ENCODE results near the gene FADS3.
"Not testable (repeated sequence)": the region's sequence is repeated elsewhere in the genome, so short reads cannot be mapped to it uniquely, and the experiment has no call there.

Gene FADS3

GRCh38 chr11:61896665-61897386, 5.5 kb upstream of the FADS3 start:
- DNase-seq = no peak

- DNase-seq = no peak
Measured at GRCh38 chr11:61895718-61896059, 4.3 kb upstream of the FADS3 start.

- no peak for DNase-seq
Measured at GRCh38 chr11:61895046-61895717, 3.8 kb upstream of the FADS3 start.

DNA sequence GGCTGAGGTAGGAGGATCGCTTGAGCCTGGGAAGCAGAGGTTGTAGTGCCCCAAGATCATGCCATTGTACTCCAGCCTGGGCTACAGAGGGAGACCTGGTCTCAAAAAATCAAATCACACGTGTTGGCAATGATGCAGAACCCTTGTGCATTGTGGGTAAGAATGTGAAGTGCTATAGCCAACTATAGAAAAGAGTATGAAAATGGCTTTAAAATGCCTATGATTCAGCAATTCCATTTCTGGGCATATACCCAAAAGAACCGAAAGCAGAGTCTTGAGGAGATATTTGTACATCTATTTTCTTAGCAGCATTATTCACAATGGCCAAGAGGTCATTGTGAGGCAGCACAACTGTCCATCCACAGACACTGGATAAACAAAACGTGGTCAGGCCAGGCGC, 2.6 kb upstream of the FADS3 start:
- no peak for DNase-seq

GRCh38 chr11:61892085-61892370, 683 bp upstream of the FADS3 start:
- no peak for DNase-seq

DNA sequence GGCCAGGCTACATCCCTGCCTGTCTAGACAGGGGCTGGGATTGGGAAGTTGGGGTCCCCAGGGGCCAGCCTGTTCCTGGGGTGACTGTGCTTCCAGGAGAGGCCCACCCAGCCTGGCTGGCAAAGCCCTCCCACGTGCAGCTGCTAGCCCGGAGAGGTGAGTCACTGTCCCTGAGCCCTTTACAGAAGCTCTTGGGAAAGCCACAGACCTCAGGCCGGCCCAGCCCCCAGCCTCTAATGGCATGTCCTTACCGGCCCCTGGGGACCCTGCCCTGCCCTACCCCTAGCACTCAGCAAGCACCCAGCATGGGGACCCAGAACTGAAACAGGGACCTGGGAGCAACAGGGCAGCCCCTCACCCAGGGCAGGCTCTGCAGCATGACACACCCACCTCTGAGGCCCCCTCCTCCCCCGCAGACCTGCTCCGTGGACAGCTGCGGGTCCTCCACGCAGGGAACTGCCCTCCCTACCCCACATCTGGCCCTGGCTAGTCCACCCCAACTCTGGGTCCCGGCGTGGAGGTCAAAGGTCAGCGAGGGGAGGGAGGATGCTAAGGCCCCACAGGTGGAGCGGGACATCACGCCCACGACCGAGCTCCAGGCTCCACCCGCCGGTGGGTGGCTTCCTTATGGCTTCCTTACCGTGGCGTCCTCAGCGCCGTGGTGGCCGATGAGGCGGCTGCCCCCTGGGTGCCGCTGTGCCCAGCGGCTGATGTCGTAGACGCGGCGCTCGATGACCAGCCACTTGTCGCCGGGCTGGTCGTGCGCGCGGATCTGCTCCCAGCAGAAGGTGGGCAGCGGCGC, 615 bp downstream of the FADS3 start:
- no peak for DNase-seq

GRCh38 chr11:61889831-61890230, 1.5 kb downstream of the FADS3 start:
- DNase-seq = no peak

- no peak for DNase-seq
Measured at GRCh38 chr11:61888590-61888989, 2.8 kb downstream of the FADS3 start.

DNA sequence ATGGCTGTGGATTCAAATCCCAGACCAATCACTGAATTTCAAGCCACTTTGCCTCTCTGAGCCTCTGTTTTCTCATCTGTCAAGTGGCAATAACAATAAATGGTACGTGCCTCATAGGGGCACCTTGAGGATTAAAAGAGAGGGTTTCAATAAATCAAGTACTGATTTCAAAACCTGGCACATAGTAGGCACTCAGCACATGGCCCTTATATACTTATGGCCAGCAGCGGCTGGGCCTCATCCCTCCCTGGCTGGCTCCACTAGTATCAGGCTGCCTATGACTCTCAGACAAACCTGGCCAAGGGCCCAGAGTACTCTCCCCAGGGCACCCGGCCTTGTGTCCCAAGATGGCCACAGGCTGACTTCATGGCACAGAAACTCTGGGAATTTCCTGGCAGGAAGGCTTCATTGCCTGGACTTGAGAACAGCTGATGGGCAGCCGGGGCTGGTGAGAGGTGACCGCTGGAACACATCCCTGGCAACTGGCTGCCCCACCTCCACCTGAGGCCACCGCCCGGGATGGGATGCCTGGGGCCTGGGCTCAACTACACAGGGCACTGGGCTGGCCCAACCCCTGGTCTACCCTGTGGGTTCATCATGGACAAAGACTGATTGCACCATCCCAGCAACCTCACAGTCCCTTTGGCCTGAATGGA, 3.4 kb downstream of the FADS3 start:
- DNase-seq = no peak

GRCh38 chr11:61886643-61887042, 4.7 kb downstream of the FADS3 start:
- DNase-seq = no peak

DNA sequence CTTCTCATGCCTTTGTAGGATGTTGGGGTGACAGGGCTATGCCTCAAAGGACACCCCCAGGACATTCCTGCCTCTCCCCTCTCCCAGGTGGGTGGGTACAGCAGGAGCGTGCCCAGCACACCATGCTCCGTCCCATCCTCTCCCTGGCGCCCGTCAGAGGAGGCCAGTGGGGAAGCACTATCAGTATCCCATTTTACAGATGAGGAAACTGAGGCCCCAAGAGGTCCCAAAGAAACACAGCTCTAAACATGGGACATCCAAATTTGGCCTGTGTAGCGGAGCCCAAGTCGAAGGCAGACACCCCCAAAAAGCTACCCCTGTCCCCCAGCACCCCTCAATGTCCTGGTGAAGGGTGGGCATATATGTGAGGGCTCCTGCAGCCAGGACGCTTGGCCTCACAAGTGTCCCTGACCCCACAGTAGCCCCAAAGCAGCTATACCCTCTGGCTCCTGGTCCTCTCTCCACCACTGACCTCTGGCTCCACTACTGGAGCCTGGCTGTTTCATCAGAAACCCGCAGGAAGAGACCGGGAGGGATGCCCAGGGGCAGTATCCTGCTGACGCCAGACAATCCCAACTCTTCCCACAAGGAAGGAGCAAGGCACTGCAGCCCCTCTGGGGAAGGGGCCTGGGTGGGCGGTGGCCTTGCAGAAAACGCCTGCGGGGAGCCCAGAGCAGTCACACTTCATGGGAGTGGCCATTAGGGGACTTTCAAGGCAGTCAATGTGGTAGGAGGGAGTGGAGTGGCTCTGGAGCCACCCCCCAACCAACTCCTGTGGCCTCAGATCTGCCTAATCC, 5.4 kb downstream of the FADS3 start:
- no peak for DNase-seq

DNA sequence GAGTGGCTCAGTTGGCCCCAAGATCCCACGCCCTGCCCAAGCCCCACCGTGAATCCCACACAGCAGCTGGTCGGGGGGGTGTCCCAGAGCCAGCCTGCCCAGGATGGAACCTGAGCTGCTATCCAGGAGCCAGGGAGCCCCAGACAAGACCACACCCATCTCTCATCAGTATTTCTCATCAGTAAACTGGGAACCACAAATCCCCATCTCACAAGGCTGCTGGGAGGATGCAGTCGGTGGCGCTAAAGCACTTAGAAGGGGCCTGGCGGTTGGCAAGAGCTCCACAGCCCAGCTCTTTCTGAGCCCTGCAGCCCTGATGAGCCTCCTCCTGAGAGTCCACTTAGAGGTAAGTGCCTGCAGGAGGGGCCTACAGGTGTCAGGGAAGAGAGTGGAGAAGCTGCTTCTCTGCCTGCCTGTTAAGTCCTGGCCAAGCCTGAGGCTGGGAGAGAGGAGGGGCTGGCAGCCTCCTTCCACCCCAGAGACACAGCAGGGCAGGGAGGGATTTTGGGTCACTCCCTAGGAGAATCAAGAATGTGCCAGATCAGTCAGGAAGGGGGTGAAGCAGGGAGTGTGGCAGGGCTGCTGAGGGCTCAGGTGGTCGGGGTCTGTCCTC, 6.1 kb downstream of the FADS3 start:
- no peak for DNase-seq

- no peak for DNase-seq
Measured at GRCh38 chr11:61883947-61884346, 7.4 kb downstream of the FADS3 start.

GRCh38 chr11:61883327-61883726, 8.0 kb downstream of the FADS3 start:
- DNase-seq = no peak

- DNase-seq = no peak
Measured at GRCh38 chr11:61882879-61883278, 8.5 kb downstream of the FADS3 start.

GRCh38 chr11:61882267-61882666, 9.1 kb downstream of the FADS3 start:
- not testable (repeated sequence) for DNase-seq

GRCh38 chr11:61881397-61881796, 9.9 kb downstream of the FADS3 start:
- DNase-seq = no peak

- no peak for DNase-seq
Measured at GRCh38 chr11:61880454-61880853, 10.9 kb downstream of the FADS3 start.

- DNase-seq = no peak
Measured at GRCh38 chr11:61880031-61880430, 11.3 kb downstream of the FADS3 start.

GRCh38 chr11:61879152-61879551, 12.2 kb downstream of the FADS3 start:
- no peak for DNase-seq

- no peak for DNase-seq
Measured at GRCh38 chr11:61875698-61876097, 15.6 kb downstream of the FADS3 start.

DNA sequence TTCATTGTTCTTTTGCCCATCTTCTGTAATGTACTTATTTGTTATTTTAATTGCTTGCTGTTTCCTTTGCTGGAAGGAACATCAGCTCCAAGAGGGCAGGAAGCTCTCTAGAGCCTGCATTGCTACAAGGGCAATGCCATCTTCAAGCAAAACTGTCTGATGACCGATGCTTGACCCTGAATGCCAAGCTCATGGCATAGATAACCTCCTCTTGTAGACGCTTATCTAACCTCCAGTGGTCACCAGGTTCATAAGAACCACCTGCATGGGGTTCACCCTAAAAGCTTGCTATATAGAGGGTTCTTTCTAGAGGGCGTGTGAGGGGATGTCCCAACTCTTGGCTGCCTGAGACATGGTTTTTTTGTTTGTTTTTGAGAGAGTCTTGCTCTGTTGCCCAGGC, 16.5 kb downstream of the FADS3 start:
- DNase-seq = no peak

Data from NCI-H1417 treated with DMSO at 0.1 percent for 48 hours (cell line).